HEK293 (cell line): ENCODE results near the gene TEP1.

Experiments used
- CTCF ChIA-PET: fragments of 350-600 bp; formaldehyde crosslinking; extraction: SDS; loops from one replicate; lab custom pipeline; 2021; ENCODE audit warnings: antibody characterized with exemption; lab: Yijun Ruan, JAX
- POLR2A ChIA-PET: fragments of 300-600 bp; formaldehyde crosslinking; extraction: SDS; loops from one replicate; lab custom pipeline; 2020; ENCODE audit warnings: antibody characterized with exemption, inconsistent platforms; lab: Yijun Ruan, JAX
- H3K27ac ChIP-seq: fragments of 200-500 bp; sonication (Bioruptor generic); 2 replicates; pipeline ENCODE4 v1.5.1; 2014; ENCODE audit warnings: low read depth, low read length, control low read depth, inconsistent platforms; ENCODE audit errors: extremely low read depth
- H3K36me3 ChIP-seq, 2 experiments: fragments of 200-500 bp in 1 of 2; sonication (Bioruptor generic) in 1 of 2; 1 replicate in 1 of 2; 2 replicates in 1 of 2; pipeline ENCODE4 v1.5.1; 2014 to 2017; ENCODE audit warnings: inconsistent platforms in 2 of 2, low read length in 2 of 2; ENCODE audit not compliant: control insufficient read depth in 2 of 2, insufficient read depth in 1 of 2
- H3K4me1 ChIP-seq: fragments of 200-500 bp; sonication (Bioruptor generic); 2 replicates; pipeline ENCODE4 v1.5.1; 2014; ENCODE audit warnings: mild to moderate bottlenecking, low read length, inconsistent platforms; ENCODE audit not compliant: control insufficient read depth, insufficient read depth
- H3K4me3 ChIP-seq: 2 replicates; pipeline ENCODE4 v1.5.1; 2011; ENCODE audit warnings: low read depth, mild to moderate bottlenecking, control low read depth, low read length, moderate library complexity
- H3K9me3 ChIP-seq: fragments of 200-500 bp; sonication (Bioruptor generic); 2 replicates; pipeline ENCODE4 v1.5.1; 2014; ENCODE audit warnings: low read depth, low read length, inconsistent platforms; ENCODE audit not compliant: control insufficient read depth, insufficient read depth
- GLIS1 ChIP-seq: fragments of 450-650 bp; formaldehyde crosslinking; IDR thresholded peaks from 2 replicates; pipeline ENCODE4 v1.5.1; 2016; ENCODE audit warnings: missing biosample characterization, missing genetic modification characterization
- KLF10 ChIP-seq: fragments of 450-650 bp; IDR thresholded peaks from 2 replicates; pipeline ENCODE4 v1.5.1; 2018; ENCODE audit warnings: missing biosample characterization, mild to moderate bottlenecking, missing genetic modification characterization
- SALL2 ChIP-seq: fragments of 450-650 bp; formaldehyde crosslinking; IDR thresholded peaks from 2 replicates; pipeline ENCODE4 v1.5.0; 2017; ENCODE audit warnings: missing biosample characterization, mild to moderate bottlenecking, missing genetic modification characterization, borderline replicate concordance
- ZBTB21 ChIP-seq: fragments of 450-650 bp; formaldehyde crosslinking; IDR thresholded peaks from 2 replicates; pipeline ENCODE4 v1.5.1; 2017; ENCODE audit warnings: missing biosample characterization, missing genetic modification characterization
- ZNF19 ChIP-seq: fragments of 450-650 bp; formaldehyde crosslinking; IDR thresholded peaks from 2 replicates; pipeline ENCODE4; 2016; ENCODE audit warnings: missing biosample characterization, missing genetic modification characterization, low read depth
- ZNF248 ChIP-seq: fragments of 450-650 bp; formaldehyde crosslinking; IDR thresholded peaks from 2 replicates; pipeline ENCODE4 v1.5.1; 2017; ENCODE audit warnings: missing biosample characterization, missing genetic modification characterization
- ZNF266 ChIP-seq: fragments of 450-650 bp; formaldehyde crosslinking; IDR thresholded peaks from 2 replicates; pipeline ENCODE4 v1.5.1; 2016; ENCODE audit warnings: missing biosample characterization, missing genetic modification characterization, low read depth
- ZNF324 ChIP-seq: fragments of 450-650 bp; formaldehyde crosslinking; IDR thresholded peaks from 2 replicates; pipeline ENCODE4 v1.5.1; 2016; ENCODE audit warnings: missing biosample characterization, missing genetic modification characterization
- ZNF341 ChIP-seq: fragments of 450-650 bp; formaldehyde crosslinking; IDR thresholded peaks from 2 replicates; pipeline ENCODE4; 2016; ENCODE audit warnings: low read depth, missing biosample characterization, missing genetic modification characterization
- ZNF555 ChIP-seq: fragments of 450-650 bp; formaldehyde crosslinking; conservative IDR thresholded peaks from 2 replicates; pipeline ENCODE4 v1.5.1; 2017; ENCODE audit warnings: missing biosample characterization, mild to moderate bottlenecking, missing genetic modification characterization, inconsistent platforms
- ZNF791 ChIP-seq: fragments of 450-650 bp; formaldehyde crosslinking; IDR thresholded peaks from 2 replicates; pipeline ENCODE4 v1.5.1; 2016; ENCODE audit warnings: missing biosample characterization, missing genetic modification characterization
- ZXDB ChIP-seq: fragments of 450-650 bp; formaldehyde crosslinking; IDR thresholded peaks from 2 replicates; pipeline ENCODE4 v1.5.1; 2016; ENCODE audit warnings: missing biosample characterization, missing genetic modification characterization
- TF ChIP-seq, protein P1 (sequence below): fragments of 450-650 bp; formaldehyde crosslinking; IDR thresholded peaks from 2 replicates; pipeline ENCODE4 v1.5.1; 2016; ENCODE audit warnings: missing biosample characterization, missing genetic modification characterization
- TF ChIP-seq, protein P2 (sequence below): fragments of 450-650 bp; formaldehyde crosslinking; IDR thresholded peaks from 2 replicates; pipeline ENCODE4 v1.5.1; 2017; ENCODE audit warnings: missing biosample characterization, missing genetic modification characterization
- TF ChIP-seq, protein P3 (sequence below): sonication (generic); formaldehyde crosslinking; IDR thresholded peaks from 2 replicates; pipeline ENCODE4 v1.8.1; 2022; ENCODE audit warnings: mild to moderate bottlenecking, moderate library complexity, missing genetic modification reagents
- TF ChIP-seq, protein P4 (sequence below): fragments of 450-650 bp; formaldehyde crosslinking; IDR thresholded peaks from 2 replicates; pipeline ENCODE4 v1.5.1; 2016; ENCODE audit warnings: missing biosample characterization, missing genetic modification characterization
- TF ChIP-seq, protein P5 (sequence below): fragments of 450-650 bp; formaldehyde crosslinking; IDR thresholded peaks from 2 replicates; pipeline ENCODE4 v1.5.1; 2016; ENCODE audit warnings: missing biosample characterization, missing genetic modification characterization, borderline replicate concordance

The TEP1 gene

DNA sequence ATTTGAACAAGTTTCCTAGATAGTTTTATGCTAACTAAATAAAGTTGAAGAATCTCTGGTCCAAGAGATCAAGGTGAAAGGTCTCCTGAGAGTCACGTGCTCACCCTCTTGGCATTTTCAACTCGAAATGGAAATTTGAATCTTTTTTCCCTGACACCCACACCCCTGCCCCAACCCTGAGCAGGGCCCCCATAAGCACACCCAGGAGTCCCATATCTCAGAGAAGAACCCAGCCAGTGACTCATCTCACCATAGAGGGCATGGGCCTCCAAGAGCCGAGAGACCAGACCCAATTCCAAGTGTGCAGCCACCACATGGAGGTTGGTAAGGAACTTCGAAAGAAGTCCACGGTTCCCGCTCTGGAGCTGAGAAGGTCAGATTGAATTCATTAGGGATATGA is 32.6 kb downstream of the TEP1 start:
- peaks cover 10 to 93% of the 10 kb centered on the region in 2 experiments; a peak in 2 of 3 replicates for H3K36me3 ChIP-seq
- POLR2A ChIA-PET: no interaction called here
- CTCF ChIA-PET: interaction anchor here (0.5 kb wide), 1 partner anchor 12 kb away, joined by 3 read pairs; no protein-coding TSS in a partner anchor
- H3K27ac ChIP-seq: no peak overlapping the region
- no peaks in the 10 kb centered on the region; the same call in 1 of the 2 replicates for H3K4me1 ChIP-seq
- no peak overlapping the region for H3K4me3 ChIP-seq
- TF ChIP-seq, protein P1, sequence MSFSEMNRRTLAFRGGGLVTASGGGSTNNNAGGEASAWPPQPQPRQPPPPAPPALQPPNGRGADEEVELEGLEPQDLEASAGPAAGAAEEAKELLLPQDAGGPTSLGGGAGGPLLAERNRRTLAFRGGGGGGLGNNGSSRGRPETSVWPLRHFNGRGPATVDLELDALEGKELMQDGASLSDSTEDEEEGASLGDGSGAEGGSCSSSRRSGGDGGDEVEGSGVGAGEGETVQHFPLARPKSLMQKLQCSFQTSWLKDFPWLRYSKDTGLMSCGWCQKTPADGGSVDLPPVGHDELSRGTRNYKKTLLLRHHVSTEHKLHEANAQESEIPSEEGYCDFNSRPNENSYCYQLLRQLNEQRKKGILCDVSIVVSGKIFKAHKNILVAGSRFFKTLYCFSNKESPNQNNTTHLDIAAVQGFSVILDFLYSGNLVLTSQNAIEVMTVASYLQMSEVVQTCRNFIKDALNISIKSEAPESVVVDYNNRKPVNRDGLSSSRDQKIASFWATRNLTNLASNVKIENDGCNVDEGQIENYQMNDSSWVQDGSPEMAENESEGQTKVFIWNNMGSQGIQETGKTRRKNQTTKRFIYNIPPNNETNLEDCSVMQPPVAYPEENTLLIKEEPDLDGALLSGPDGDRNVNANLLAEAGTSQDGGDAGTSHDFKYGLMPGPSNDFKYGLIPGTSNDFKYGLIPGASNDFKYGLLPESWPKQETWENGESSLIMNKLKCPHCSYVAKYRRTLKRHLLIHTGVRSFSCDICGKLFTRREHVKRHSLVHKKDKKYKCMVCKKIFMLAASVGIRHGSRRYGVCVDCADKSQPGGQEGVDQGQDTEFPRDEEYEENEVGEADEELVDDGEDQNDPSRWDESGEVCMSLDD (tag by site-specific recombination): no peak
- TF ChIP-seq, protein P2, sequence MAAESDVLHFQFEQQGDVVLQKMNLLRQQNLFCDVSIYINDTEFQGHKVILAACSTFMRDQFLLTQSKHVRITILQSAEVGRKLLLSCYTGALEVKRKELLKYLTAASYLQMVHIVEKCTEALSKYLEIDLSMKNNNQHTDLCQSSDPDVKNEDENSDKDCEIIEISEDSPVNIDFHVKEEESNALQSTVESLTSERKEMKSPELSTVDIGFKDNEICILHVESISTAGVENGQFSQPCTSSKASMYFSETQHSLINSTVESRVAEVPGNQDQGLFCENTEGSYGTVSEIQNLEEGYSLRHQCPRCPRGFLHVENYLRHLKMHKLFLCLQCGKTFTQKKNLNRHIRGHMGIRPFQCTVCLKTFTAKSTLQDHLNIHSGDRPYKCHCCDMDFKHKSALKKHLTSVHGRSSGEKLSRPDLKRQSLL: no peak
- TF ChIP-seq, protein P3, sequence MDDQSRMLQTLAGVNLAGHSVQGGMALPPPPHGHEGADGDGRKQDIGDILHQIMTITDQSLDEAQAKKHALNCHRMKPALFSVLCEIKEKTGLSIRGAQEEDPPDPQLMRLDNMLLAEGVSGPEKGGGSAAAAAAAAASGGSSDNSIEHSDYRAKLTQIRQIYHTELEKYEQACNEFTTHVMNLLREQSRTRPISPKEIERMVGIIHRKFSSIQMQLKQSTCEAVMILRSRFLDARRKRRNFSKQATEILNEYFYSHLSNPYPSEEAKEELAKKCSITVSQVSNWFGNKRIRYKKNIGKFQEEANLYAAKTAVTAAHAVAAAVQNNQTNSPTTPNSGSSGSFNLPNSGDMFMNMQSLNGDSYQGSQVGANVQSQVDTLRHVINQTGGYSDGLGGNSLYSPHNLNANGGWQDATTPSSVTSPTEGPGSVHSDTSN (CRISPR knock-in tag): no peak
- TF ChIP-seq ZNF555 (tag by site-specific recombination): no peak
- TF ChIP-seq ZNF324 (tag by site-specific recombination): no peak
- TF ChIP-seq ZNF266 (tag by site-specific recombination): no peak
- TF ChIP-seq ZNF341 (tag by site-specific recombination): no peak
- TF ChIP-seq ZNF248 (tag by site-specific recombination): no peak
- TF ChIP-seq ZNF19 (tag by site-specific recombination): no peak
- H3K9me3 ChIP-seq: no peaks in the 10 kb centered on the region

DNA sequence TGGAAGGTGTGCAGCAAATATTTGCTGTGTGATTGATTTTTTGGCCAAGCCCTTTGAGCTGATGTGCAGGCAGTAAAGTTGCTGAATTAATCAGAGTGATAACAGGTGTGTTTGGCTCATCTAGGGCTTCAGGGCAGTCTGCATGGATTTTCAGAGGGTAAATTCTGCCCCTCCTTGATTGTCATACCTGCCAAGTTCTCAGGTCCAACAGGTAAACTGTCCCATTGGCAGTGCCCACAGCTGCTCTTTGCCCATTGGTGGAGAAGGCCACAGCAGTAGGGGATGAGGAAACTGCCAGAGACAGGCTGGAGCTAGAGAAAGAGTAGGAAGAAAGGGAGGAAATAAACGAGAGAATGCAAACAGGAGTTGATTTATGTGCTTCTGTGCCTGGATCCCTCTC is 33.6 kb downstream of the TEP1 start:
- Histone ChIP-seq H3K4me3 (no peak overlapping the region), H3K9me3 (no peaks in the 10 kb centered on the region), H3K27ac (no peak overlapping the region)
- POLR2A ChIA-PET: no interaction called here
- CTCF ChIA-PET: no interaction called here
- no peak for TF ChIP-seq ZNF791 (tag by site-specific recombination)
- TF ChIP-seq, protein P4, sequence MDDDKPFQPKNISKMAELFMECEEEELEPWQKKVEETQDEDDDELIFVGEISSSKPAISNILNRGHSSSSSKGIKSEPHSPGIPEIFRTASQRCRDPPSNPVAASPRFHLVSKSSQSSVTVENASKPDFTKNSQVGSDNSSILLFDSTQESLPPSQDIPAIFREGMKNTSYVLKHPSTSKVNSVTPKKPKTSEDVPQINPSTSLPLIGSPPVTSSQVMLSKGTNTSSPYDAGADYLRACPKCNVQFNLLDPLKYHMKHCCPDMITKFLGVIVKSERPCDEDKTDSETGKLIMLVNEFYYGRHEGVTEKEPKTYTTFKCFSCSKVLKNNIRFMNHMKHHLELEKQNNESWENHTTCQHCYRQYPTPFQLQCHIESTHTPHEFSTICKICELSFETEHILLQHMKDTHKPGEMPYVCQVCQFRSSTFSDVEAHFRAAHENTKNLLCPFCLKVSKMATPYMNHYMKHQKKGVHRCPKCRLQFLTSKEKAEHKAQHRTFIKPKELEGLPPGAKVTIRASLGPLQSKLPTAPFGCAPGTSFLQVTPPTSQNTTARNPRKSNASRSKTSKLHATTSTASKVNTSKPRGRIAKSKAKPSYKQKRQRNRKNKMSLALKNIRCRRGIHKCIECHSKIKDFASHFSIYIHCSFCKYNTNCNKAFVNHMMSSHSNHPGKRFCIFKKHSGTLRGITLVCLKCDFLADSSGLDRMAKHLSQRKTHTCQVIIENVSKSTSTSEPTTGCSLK (tag by site-specific recombination): no peak
- TF ChIP-seq, protein P5, sequence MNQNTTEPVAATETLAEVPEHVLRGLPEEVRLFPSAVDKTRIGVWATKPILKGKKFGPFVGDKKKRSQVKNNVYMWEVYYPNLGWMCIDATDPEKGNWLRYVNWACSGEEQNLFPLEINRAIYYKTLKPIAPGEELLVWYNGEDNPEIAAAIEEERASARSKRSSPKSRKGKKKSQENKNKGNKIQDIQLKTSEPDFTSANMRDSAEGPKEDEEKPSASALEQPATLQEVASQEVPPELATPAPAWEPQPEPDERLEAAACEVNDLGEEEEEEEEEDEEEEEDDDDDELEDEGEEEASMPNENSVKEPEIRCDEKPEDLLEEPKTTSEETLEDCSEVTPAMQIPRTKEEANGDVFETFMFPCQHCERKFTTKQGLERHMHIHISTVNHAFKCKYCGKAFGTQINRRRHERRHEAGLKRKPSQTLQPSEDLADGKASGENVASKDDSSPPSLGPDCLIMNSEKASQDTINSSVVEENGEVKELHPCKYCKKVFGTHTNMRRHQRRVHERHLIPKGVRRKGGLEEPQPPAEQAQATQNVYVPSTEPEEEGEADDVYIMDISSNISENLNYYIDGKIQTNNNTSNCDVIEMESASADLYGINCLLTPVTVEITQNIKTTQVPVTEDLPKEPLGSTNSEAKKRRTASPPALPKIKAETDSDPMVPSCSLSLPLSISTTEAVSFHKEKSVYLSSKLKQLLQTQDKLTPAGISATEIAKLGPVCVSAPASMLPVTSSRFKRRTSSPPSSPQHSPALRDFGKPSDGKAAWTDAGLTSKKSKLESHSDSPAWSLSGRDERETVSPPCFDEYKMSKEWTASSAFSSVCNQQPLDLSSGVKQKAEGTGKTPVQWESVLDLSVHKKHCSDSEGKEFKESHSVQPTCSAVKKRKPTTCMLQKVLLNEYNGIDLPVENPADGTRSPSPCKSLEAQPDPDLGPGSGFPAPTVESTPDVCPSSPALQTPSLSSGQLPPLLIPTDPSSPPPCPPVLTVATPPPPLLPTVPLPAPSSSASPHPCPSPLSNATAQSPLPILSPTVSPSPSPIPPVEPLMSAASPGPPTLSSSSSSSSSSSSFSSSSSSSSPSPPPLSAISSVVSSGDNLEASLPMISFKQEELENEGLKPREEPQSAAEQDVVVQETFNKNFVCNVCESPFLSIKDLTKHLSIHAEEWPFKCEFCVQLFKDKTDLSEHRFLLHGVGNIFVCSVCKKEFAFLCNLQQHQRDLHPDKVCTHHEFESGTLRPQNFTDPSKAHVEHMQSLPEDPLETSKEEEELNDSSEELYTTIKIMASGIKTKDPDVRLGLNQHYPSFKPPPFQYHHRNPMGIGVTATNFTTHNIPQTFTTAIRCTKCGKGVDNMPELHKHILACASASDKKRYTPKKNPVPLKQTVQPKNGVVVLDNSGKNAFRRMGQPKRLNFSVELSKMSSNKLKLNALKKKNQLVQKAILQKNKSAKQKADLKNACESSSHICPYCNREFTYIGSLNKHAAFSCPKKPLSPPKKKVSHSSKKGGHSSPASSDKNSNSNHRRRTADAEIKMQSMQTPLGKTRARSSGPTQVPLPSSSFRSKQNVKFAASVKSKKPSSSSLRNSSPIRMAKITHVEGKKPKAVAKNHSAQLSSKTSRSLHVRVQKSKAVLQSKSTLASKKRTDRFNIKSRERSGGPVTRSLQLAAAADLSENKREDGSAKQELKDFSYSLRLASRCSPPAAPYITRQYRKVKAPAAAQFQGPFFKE: no peak
- TF ChIP-seq SALL2 (tag by site-specific recombination): no peak
- no peak for TF ChIP-seq ZXDB (tag by site-specific recombination)
- TF ChIP-seq GLIS1 (tag by site-specific recombination): no peak
- no peak for TF ChIP-seq KLF10 (tag by site-specific recombination)
- TF ChIP-seq ZBTB21 (tag by site-specific recombination): no peak
- TF ChIP-seq, all 188 proteins: peak for 0
- Histone ChIP-seq H3K36me3 (peaks cover 10 to 91% of the 10 kb centered on the region in 2 experiments; a peak in 2 of 3 replicates), H3K4me1 (no peaks in the 10 kb centered on the region; the same call in 1 of the 2 replicates)
